HL-60 (cell line): ENCODE measurements around the gene FAM219A.

Experiments
- DNase-seq, 2 experiments: peaks; one replicate each; pipeline ENCODE4 v3.0.0-alpha.2; 2010 to 2020; ENCODE audit warnings: low read depth in 1 of 2, low spot score in 1 of 2
- H3K27ac ChIP-seq: fragments of 250-450 bp; sonication (Bioruptor Pico); replicated peaks from 2 replicates; pipeline ENCODE4 v1.5.1; 2020; ENCODE audit warnings: mild to moderate bottlenecking, moderate library complexity
- H3K27me3 ChIP-seq: fragments of 250-450 bp; sonication (Bioruptor Pico); 2 replicates; pipeline ENCODE4 v1.5.1; 2021; ENCODE audit warnings: mild to moderate bottlenecking, moderate library complexity; ENCODE audit not compliant: insufficient read depth, poor library complexity, severe bottlenecking
- H3K4me3 ChIP-seq: replicated peaks from 2 replicates; pipeline ENCODE4 v1.5.1; 2011; ENCODE audit warnings: mild to moderate bottlenecking, control low read depth, low read length; ENCODE audit not compliant: insufficient read depth
- GABPA ChIP-seq: IDR thresholded peaks from 2 replicates; pipeline ENCODE4 v1.6.1; 2012; ENCODE audit warnings: low read depth
- POLR2AphosphoS5 ChIP-seq: IDR thresholded peaks from 2 replicates; pipeline ENCODE4 v1.6.1; 2012; ENCODE audit warnings: low read depth
- REST ChIP-seq: IDR thresholded peaks from 2 replicates; pipeline ENCODE4 v1.6.1; 2012; ENCODE audit warnings: low read depth; ENCODE audit not compliant: insufficient replicate concordance
- SPI1 ChIP-seq: IDR thresholded peaks from 2 replicates; pipeline ENCODE4 v1.6.1; 2012; ENCODE audit warnings: low read depth, mild to moderate bottlenecking, borderline replicate concordance
- TF ChIP-seq, protein P1 (sequence below): IDR thresholded peaks from one replicate; pipeline ENCODE4 v1.5.1; 2011; ENCODE audit warnings: low read length, control low read depth, inconsistent platforms; ENCODE audit not compliant: insufficient read depth

The FAM219A gene

GRCh38 chr9:34457266-34458012, 931 bp downstream of the FAM219A start:
- TF ChIP-seq SPI1 (no peak), POLR2AphosphoS5 (no peak), REST (no peak), GABPA (no peak)
- TF ChIP-seq, protein P1, sequence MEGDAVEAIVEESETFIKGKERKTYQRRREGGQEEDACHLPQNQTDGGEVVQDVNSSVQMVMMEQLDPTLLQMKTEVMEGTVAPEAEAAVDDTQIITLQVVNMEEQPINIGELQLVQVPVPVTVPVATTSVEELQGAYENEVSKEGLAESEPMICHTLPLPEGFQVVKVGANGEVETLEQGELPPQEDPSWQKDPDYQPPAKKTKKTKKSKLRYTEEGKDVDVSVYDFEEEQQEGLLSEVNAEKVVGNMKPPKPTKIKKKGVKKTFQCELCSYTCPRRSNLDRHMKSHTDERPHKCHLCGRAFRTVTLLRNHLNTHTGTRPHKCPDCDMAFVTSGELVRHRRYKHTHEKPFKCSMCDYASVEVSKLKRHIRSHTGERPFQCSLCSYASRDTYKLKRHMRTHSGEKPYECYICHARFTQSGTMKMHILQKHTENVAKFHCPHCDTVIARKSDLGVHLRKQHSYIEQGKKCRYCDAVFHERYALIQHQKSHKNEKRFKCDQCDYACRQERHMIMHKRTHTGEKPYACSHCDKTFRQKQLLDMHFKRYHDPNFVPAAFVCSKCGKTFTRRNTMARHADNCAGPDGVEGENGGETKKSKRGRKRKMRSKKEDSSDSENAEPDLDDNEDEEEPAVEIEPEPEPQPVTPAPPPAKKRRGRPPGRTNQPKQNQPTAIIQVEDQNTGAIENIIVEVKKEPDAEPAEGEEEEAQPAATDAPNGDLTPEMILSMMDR: no peak
- no peak for DNase-seq
- H3K4me3 ChIP-seq: peak overlapping the region; percentile 73
- H3K27ac ChIP-seq: no peak overlapping the region
- H3K27me3 ChIP-seq: peaks cover 4% of the 10 kb centered on the region

DNA sequence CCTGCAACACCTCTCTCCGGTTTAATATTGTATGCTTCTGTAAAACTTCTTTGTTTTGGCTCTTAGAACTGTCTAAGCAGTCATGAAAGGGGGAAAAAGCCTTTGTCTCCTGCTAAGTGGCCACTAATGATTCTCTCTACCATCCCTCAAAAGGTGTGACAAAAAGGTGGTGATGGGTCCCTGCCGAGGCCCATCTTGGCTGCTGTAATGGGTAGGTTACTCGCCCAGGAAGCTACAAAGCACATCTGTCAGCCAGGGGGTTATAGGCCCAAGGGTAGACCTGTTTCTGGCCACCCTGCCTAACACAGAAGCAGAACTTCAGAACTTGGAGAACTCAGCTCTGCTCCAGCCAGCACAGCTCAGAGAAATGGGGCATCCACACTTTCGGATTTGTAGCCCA, 1.6 kb downstream of the FAM219A start:
- DNase-seq: no peak
- no peak for TF ChIP-seq REST
- no peak for TF ChIP-seq SPI1
- TF ChIP-seq POLR2AphosphoS5: no peak
- TF ChIP-seq GABPA: no peak
- TF ChIP-seq, protein P1: no peak
- Histone ChIP-seq H3K27ac (no peak overlapping the region), H3K4me3 (no peak overlapping the region), H3K27me3 (no peaks in the 10 kb centered on the region)

DNA sequence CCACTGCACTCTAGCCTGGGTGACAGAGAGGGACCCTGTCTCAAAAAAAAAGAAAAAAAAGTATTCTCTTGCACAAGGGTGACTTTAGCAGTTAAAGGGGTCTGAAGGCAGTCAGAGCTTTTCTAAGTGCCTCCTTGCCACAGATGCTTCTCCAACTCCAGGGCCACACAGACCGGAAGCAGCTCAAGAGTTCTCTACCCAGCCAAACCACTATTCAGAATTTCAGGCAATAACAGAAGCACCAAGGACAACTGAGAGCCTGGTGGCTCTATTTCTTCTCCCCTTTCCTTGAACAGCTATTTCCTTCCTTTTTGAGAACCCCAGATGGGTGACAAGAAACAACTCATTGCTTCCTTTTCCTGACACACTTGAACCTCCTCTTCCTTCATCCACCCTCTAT, 2.2 kb downstream of the FAM219A start:
- Histone ChIP-seq H3K27ac (no peak overlapping the region), H3K27me3 (no peaks in the 10 kb centered on the region), H3K4me3 (no peak overlapping the region)
- TF ChIP-seq POLR2AphosphoS5 (no peak), GABPA (no peak), SPI1 (no peak), REST (no peak)
- TF ChIP-seq, protein P1: no peak
- peak in 1 of 2 experiments; percentile 9 for DNase-seq
